A549 (cell line): ENCODE results near the gene MUC4. TPM values are rescaled to one million over a fixed set of nuclear protein-coding genes. Genes with fewer than 3 reads are reported as not detected.
A peak's percentile ranks its signal among the peaks of the same experiment; 100 is the strongest.

Experiments
- ATAC-seq, 2 experiments: fragments of 200-7000 bp in 1 of 2; fragments of >200 bp in 1 of 2; cut with Nextera tagmentation in 1 of 2; cut with Tn5 transposase in 1 of 2; 3 replicates each; pipeline versions ENCODE4 v1.8.0 to v1.9.1; 2018 to 2020; ENCODE audit warnings: mild to moderate bottlenecking in 1 of 2, moderate library complexity in 1 of 2
- CTCF ChIA-PET: fragments of 300-600 bp; sonication (Branson Sonifier 250); formaldehyde crosslinking; extraction: SDS; loops from one replicate; lab custom pipeline; 2021; ENCODE audit warnings: antibody characterized with exemption, inconsistent platforms; lab: Yijun Ruan, JAX
- POLR2A ChIA-PET: fragments of 350-600 bp; formaldehyde crosslinking; extraction: SDS; loops from one replicate; lab custom pipeline; 2021; ENCODE audit warnings: antibody characterized with exemption, inconsistent platforms; lab: Yijun Ruan, JAX
- DNase-seq, 2 experiments: peaks; one replicate each; pipeline versions ENCODE4 v3.0.0 to v3.0.0-alpha.2; 2011 to 2016; ENCODE audit warnings: low read depth in 1 of 2, low spot score in 1 of 2
- FAIRE-seq: peaks from 2 replicates; lab custom pipeline; 2011; peaks lifted over from hg19 to GRCh38; lab: Jason Lieb, UNC
- H3K27ac ChIP-seq, 2 experiments: fragments of >200 bp; sonication (Bioruptor Twin); formaldehyde crosslinking; 3 replicates each; pipeline ENCODE4 v1.5.1; 2016 to 2017
- H3K4me1 ChIP-seq: fragments of >200 bp; sonication (Bioruptor Twin); formaldehyde crosslinking; 3 replicates; pipeline ENCODE4 v1.6.1; 2016
- H3K4me2 ChIP-seq: fragments of >200 bp; sonication (Bioruptor Twin); formaldehyde crosslinking; 3 replicates; pipeline ENCODE4 v1.6.1; 2016
- H3K4me3 ChIP-seq: fragments of >200 bp; sonication (Bioruptor Twin); formaldehyde crosslinking; 3 replicates; pipeline ENCODE4 v1.5.1; 2016
- H3K9me3 ChIP-seq: fragments of >200 bp; sonication (Bioruptor Twin); formaldehyde crosslinking; 3 replicates; pipeline ENCODE4 v1.6.1; 2016
- BCL3 ChIP-seq: fragments of >200 bp; sonication (Bioruptor Twin); formaldehyde crosslinking; IDR thresholded peaks from 3 replicates; pipeline ENCODE4 v1.6.1; 2016
- BHLHE40 ChIP-seq: IDR thresholded peaks from 2 replicates; pipeline ENCODE4 v1.6.1; 2012; ENCODE audit warnings: low read depth, low read length, inconsistent platforms
- CBX8 ChIP-seq: fragments of 200-600 bp; sonication (generic); IDR thresholded peaks from 2 replicates; pipeline ENCODE4 v1.6.1; 2016
- CHD2 ChIP-seq: fragments of 150-350 bp; IDR thresholded peaks from 2 replicates; pipeline ENCODE4 v1.6.1; 2014; ENCODE audit warnings: low read length; ENCODE audit not compliant: partially characterized antibody
- EP300 ChIP-seq, 2 experiments: fragments of >200 bp; sonication (Bioruptor Twin); formaldehyde crosslinking; IDR thresholded peaks; 2 replicates in 1 of 2; 3 replicates in 1 of 2; pipeline ENCODE4 v1.6.1; 2016 to 2017
- ESRRA ChIP-seq: fragments of 150-350 bp; IDR thresholded peaks from 2 replicates; pipeline ENCODE4 v1.6.1; 2014; ENCODE audit warnings: mild to moderate bottlenecking, low read length, borderline replicate concordance
- FOSB ChIP-seq: fragments of 250-450 bp; sonication (Bioruptor Pico); IDR thresholded peaks from 2 replicates; pipeline ENCODE4 v1.5.0; 2020; ENCODE audit warnings: mild to moderate bottlenecking, moderate library complexity
- KDM1A ChIP-seq: fragments of 200-600 bp; sonication (generic); IDR thresholded peaks from 2 replicates; pipeline ENCODE4 v1.6.1; 2016; ENCODE audit warnings: low read depth, mild to moderate bottlenecking
- KDM5A ChIP-seq: fragments of 200-600 bp; sonication (generic); IDR thresholded peaks from 2 replicates; pipeline ENCODE4 v1.6.1; 2016; ENCODE audit warnings: antibody characterized with exemption, mild to moderate bottlenecking
- MAFK ChIP-seq: fragments of 450-650 bp; IDR thresholded peaks from 2 replicates; pipeline ENCODE4 v1.6.1; 2014; ENCODE audit not compliant: partially characterized antibody
- MAZ ChIP-seq: fragments of 150-350 bp; IDR thresholded peaks from 2 replicates; pipeline ENCODE4 v1.6.1; 2014; ENCODE audit warnings: antibody characterized with exemption, low read depth, low read length, borderline replicate concordance
- POLR2AphosphoS2 ChIP-seq: conservative IDR thresholded peaks from 2 replicates; pipeline ENCODE4 v1.6.1; 2012; ENCODE audit warnings: low read length, improper control_type of control experiment, inconsistent platforms
- RFX5 ChIP-seq: fragments of 450-650 bp; IDR thresholded peaks from 2 replicates; pipeline ENCODE4 v1.7.1; 2014; ENCODE audit warnings: antibody characterized with exemption, mild to moderate bottlenecking, moderate library complexity
- RNF2 ChIP-seq: fragments of 200-600 bp; sonication (generic); IDR thresholded peaks from 2 replicates; pipeline ENCODE4 v1.6.1; 2016; ENCODE audit warnings: low read depth, mild to moderate bottlenecking, antibody characterized with exemption, moderate library complexity, borderline replicate concordance
- SMC3 ChIP-seq: fragments of >200 bp; sonication (Bioruptor Twin); formaldehyde crosslinking; IDR thresholded peaks from 3 replicates; pipeline ENCODE4 v1.6.1; 2018; ENCODE audit warnings: inconsistent platforms
- TP53 ChIP-seq: fragments of 250-450 bp; sonication (Bioruptor Pico); IDR thresholded peaks from 2 replicates; pipeline ENCODE4 v1.5.0; 2021; ENCODE audit warnings: mild to moderate bottlenecking, moderate library complexity
- USF2 ChIP-seq: fragments of 450-650 bp; IDR thresholded peaks from 2 replicates; pipeline ENCODE4 v1.6.1; 2014; ENCODE audit warnings: antibody characterized with exemption
- ZNF302 ChIP-seq: fragments of 250-450 bp; sonication (Bioruptor Pico); IDR thresholded peaks from 2 replicates; pipeline ENCODE4 v1.9.0; 2021; ENCODE audit warnings: inconsistent platforms, mild to moderate bottlenecking, moderate library complexity
- ZSCAN20 ChIP-seq: fragments of 250-450 bp; sonication (Bioruptor Pico); IDR thresholded peaks from 2 replicates; pipeline ENCODE4 v1.8.0; 2022; ENCODE audit warnings: mild to moderate bottlenecking, moderate library complexity
- WGBS: methylation state at CpG from one replicate; pipeline ENCODE4 v1.1.6; 2017; ENCODE audit errors: missing lambda C conversion rate; 5-methylcytosine and 5-hydroxymethylcytosine counted together
- polyA plus RNA-seq, 4 experiments: library from polyadenylated mRNA; depleted of rRNA in 3 of 4; stranded (reverse); fragments of >200 nt; fragmentation: RNase III in 1 of 4; extraction: RNeasy Plus Mini Kit Qiagen cat#74134 plus additional on column Dnase treatment in 1 of 4; gene quantifications; 2 replicates in 3 of 4; 3 replicates in 1 of 4; pipeline ENCODE4 v1.2.3, GENCODE V29; 2011 to 2017
- TF ChIP-seq, protein P1 (sequence below): fragments of 250-450 bp; sonication (Bioruptor Pico); IDR thresholded peaks from 2 replicates; pipeline ENCODE4 v1.5.0; 2020; ENCODE audit warnings: low read depth, mild to moderate bottlenecking, moderate library complexity

The MUC4 gene
- polyA plus RNA-seq, 2 of the 4 experiments (the other 2 are of a cell fraction) = 0.04 TPM; not detected in 1

GRCh38 chr3:195823999-195824398 lies 12.3 kb upstream of the MUC4 start:
- ATAC-seq (peak; percentile 46 to 61; a peak in 3 of 6 replicates), FAIRE-seq (no peak), DNase-seq (no peak)
- TF ChIP-seq KDM1A (no peak), POLR2AphosphoS2 (no peak), MAFK (peak; percentile 88), FOSB (CRISPR knock-in tag) (no peak)
- no peak overlapping the region for H3K4me2 ChIP-seq
- ChIA-PET POLR2A (no interaction called here), CTCF (no interaction called here)
- WGBS = 60% methylated on average over 10 of the region's 13 CpGs
- H3K4me1 ChIP-seq = no peaks in the 10 kb centered on the region
- no peak overlapping the region for H3K4me3 ChIP-seq
- no peak overlapping the region for H3K27ac ChIP-seq
- no peaks in the 10 kb centered on the region for H3K9me3 ChIP-seq

DNA sequence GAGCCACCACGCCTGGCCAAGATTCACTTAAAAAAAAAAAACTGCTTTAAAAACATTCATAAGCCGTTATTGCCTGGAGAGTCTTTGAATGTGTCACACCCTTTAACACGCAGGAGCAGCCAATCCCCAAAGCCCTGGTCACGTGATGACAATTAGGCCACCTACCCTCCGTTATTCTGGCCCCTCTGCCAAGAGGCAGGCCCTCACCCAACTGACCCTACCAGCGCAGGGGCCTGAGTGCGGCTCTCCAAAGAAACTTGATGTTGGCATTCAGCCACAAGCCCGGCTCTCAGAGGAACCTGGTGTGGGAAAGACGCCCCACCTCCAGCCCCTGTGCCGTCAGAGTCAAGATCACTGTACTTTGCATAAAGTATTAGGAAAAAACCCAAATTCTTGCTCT lies 11.6 kb upstream of the MUC4 start:
- CTCF ChIA-PET = no interaction called here
- no peak for FAIRE-seq
- TF ChIP-seq USF2 (0 out of 2 replicates have a peak, but pooled peaks have one; percentile 13), CBX8 (no peak)
- H3K4me1 ChIP-seq = no peaks in the 10 kb centered on the region
- no peak overlapping the region for H3K4me2 ChIP-seq
- POLR2A ChIA-PET = no interaction called here
- no peaks in the 10 kb centered on the region for H3K9me3 ChIP-seq
- H3K27ac ChIP-seq = no peak overlapping the region
- H3K4me3 ChIP-seq = no peak overlapping the region
- WGBS = 42% methylated on average over 10 of the region's 10 CpGs
- ATAC-seq = no peak
- DNase-seq = no peak

DNA sequence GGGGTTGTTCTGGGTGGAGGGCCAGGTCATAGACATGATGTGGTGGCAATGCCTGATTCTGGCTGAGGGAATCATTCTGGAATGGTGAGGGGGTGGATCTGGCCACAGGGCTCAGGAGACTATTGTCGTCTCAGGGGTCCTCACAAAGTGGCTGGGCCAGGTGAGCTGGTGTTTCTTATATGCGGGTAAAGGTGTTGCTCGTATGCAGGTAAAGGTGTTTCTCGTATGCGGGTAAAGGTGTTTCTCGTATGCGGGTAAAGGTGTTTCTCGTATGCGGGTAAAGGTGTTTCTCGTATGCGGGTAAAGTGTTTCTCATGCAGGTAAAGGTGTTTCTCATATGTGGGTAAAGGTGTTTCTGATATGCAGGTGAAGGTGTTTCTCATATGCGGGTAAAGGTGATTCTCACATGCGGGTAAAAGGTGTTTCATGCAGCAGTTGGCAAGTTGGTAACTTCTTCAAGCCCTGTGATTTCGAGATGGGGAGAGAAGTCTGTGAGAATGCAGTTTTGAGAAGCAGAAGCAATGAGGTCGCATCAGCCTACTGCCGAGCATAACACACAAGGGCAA lies 10.5 kb upstream of the MUC4 start:
- no peak for FAIRE-seq
- DNase-seq = no peak
- H3K9me3 ChIP-seq = no peaks in the 10 kb centered on the region
- POLR2A ChIA-PET = no interaction called here
- H3K4me3 ChIP-seq = no peak overlapping the region
- H3K4me2 ChIP-seq = no peak overlapping the region
- CTCF ChIA-PET = interaction anchor here (0.9 kb wide), 1 partner anchor 72 kb away, joined by 3 read pairs; no protein-coding TSS in a partner anchor
- H3K27ac ChIP-seq = no peak overlapping the region
- H3K4me1 ChIP-seq = no peaks in the 10 kb centered on the region
- no peak for ATAC-seq
- WGBS = 80% methylated on average over 16 of the region's 16 CpGs
- TF ChIP-seq BHLHE40 (no peak), MAFK (no peak), ESRRA (no peak), ZNF302 (CRISPR knock-in tag) (no peak), BCL3 (no peak), SMC3 (no peak), POLR2AphosphoS2 (no peak)
- TF ChIP-seq, protein P1, sequence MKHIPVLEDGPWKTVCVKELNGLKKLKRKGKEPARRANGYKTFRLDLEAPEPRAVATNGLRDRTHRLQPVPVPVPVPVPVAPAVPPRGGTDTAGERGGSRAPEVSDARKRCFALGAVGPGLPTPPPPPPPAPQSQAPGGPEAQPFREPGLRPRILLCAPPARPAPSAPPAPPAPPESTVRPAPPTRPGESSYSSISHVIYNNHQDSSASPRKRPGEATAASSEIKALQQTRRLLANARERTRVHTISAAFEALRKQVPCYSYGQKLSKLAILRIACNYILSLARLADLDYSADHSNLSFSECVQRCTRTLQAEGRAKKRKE = no peak

DNA sequence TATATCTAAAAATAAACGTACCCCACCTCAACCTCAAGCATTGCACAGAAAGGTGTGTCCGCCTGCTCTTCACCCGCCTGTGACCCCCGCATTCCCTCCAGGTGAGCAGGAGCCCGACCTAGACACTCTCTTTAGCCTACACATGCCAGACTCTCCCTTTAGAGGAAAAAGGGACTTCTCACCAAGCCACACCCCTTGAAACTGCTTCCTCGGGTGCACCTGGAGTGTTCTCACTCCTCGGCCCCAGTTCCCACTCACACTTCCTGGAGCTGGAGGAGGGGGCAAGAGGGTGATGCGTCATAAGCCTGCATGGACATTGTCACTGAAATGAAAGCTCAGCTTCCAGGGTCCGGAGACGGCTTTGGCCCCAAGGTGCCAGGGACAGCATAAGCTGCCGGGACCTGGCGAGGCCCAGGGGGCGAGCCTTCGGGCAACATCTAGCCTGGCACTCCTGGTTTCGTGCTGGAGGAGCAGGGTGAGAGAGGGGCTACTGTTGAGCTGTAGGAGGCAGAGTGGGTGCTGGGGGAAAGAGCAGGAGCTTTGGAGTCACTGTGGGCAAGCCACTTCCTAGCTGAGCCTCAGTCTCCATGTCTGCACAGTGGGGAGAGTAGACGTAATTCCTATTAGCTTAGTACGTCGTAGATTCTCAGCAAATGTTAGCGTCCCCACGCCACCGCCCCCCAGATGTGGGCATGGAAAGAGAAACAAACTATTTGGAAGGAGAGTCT lies 9.8 kb upstream of the MUC4 start:
- DNase-seq (no peak), FAIRE-seq (no peak), ATAC-seq (no peak)
- WGBS = 68% methylated on average over 21 of the region's 21 CpGs
- no peak for TF ChIP-seq EP300 (IDR thresholded peaks at IDR 0.05)
- no peak for TF ChIP-seq RFX5
- no peak for TF ChIP-seq CHD2
- TF ChIP-seq ZSCAN20 (CRISPR knock-in tag) = no peak
- TF ChIP-seq CBX8 = no peak
- no peak for TF ChIP-seq POLR2AphosphoS2
- TF ChIP-seq BCL3 = no peak
- TF ChIP-seq RNF2 = no peak
- no peak for TF ChIP-seq FOSB (CRISPR knock-in tag)
- TF ChIP-seq MAZ = no peak
- TF ChIP-seq KDM5A = no peak
- no peak for TF ChIP-seq TP53 (CRISPR knock-in tag)
- TF ChIP-seq ZNF302 (CRISPR knock-in tag) = no peak
- no peaks in the 10 kb centered on the region for H3K9me3 ChIP-seq
- H3K4me2 ChIP-seq = no peak overlapping the region
- H3K27ac ChIP-seq = no peak overlapping the region
- H3K4me1 ChIP-seq = no peaks in the 10 kb centered on the region
- ChIA-PET CTCF (interaction anchor here (0.9 to 1.2 kb wide), 2 partner anchors 29 to 73 kb away, joined by 3 read pairs; no protein-coding TSS in a partner anchor), POLR2A (no interaction called here)
- no peak overlapping the region for H3K4me3 ChIP-seq
